GM21717 (cell line): ENCODE measurements around the gene MPHOSPH9.

Source experiments
- ATAC-seq: cut with Tn5 transposase; IDR thresholded peaks from one replicate; pipeline ENCODE4 v1.9.1; 2021; ENCODE audit warnings: mild to moderate bottlenecking, moderate library complexity; ENCODE audit not compliant: unreplicated experiment

Gene MPHOSPH9

GRCh38 chr12:123132951-123133619 lies 99.9 kb downstream of the MPHOSPH9 start:
- no peak for ATAC-seq

- ATAC-seq = no peak
Measured at GRCh38 chr12:123131879-123132402, 101.0 kb downstream of the MPHOSPH9 start.

GRCh38 chr12:123131291-123131832 lies 101.6 kb downstream of the MPHOSPH9 start:
- ATAC-seq = no peak

- ATAC-seq = no peak
Measured at GRCh38 chr12:123129621-123130020, 103.3 kb downstream of the MPHOSPH9 start.

- ATAC-seq = no peak
Measured at GRCh38 chr12:123127182-123127495, 105.8 kb downstream of the MPHOSPH9 start.

GRCh38 chr12:123126294-123127181 lies 106.4 kb downstream of the MPHOSPH9 start:
- no peak for ATAC-seq

- no peak for ATAC-seq
Measured at GRCh38 chr12:123122626-123123025, 110.3 kb downstream of the MPHOSPH9 start.

- no peak for ATAC-seq
Measured at GRCh38 chr12:123121670-123122069, 111.3 kb downstream of the MPHOSPH9 start.

- ATAC-seq = peak; percentile 24
Measured at GRCh38 chr12:123120452-123121166, 112.3 kb downstream of the MPHOSPH9 start.

GRCh38 chr12:123119808-123120207 lies 113.1 kb downstream of the MPHOSPH9 start:
- peak; percentile 75 for ATAC-seq

GRCh38 chr12:123118497-123118896 lies 114.4 kb downstream of the MPHOSPH9 start:
- no peak for ATAC-seq

- peak; percentile 40 for ATAC-seq
Measured at GRCh38 chr12:123115409-123116121, 117.4 kb downstream of the MPHOSPH9 start.

- no peak for ATAC-seq
Measured at GRCh38 chr12:123114304-123115083, 118.4 kb downstream of the MPHOSPH9 start.

GRCh38 chr12:123113026-123113425 lies 119.9 kb downstream of the MPHOSPH9 start:
- ATAC-seq = no peak

- ATAC-seq = no peak
Measured at GRCh38 chr12:123111498-123112165, 121.3 kb downstream of the MPHOSPH9 start.

- no peak for ATAC-seq
Measured at GRCh38 chr12:123109319-123109772, 123.6 kb downstream of the MPHOSPH9 start.

- ATAC-seq = no peak
Measured at GRCh38 chr12:123108682-123109066, 124.3 kb downstream of the MPHOSPH9 start.

GRCh38 chr12:123107926-123108681 lies 124.8 kb downstream of the MPHOSPH9 start:
- no peak for ATAC-seq
